Liver (tissue), 9 donors: ENCODE measurements around the gene COL8A2. TPM values are rescaled to one million over a fixed set of nuclear protein-coding genes. Genes with fewer than 3 reads are reported as not detected.

Experiments used
- DNase-seq: peaks from one replicate; pipeline ENCODE4 v3.0.0-alpha.2; 2017; ENCODE audit warnings: low spot score
- H3K27ac ChIP-seq, 2 donors: one replicate each; pipeline ENCODE4 v1.7.0; 2013; ENCODE audit warnings: inconsistent platforms in 2 of 2, low read length in 2 of 2, control low read depth in 1 of 2, low read depth in 1 of 2, mild to moderate bottlenecking in 1 of 2
- H3K27me3 ChIP-seq, 4 donors: one replicate each; pipeline versions ENCODE4 v1.6.1 to v1.7.0; 2013; ENCODE audit warnings: low read length in 3 of 4, inconsistent platforms in 1 of 4, mild to moderate bottlenecking in 1 of 4, moderate library complexity in 1 of 4; ENCODE audit not compliant: control insufficient read depth in 4 of 4, insufficient read depth in 4 of 4
- H3K36me3 ChIP-seq, 4 donors: one replicate each; pipeline versions ENCODE4 v1.6.1 to v1.7.0; 2013; ENCODE audit warnings: low read length in 3 of 4, mild to moderate bottlenecking in 3 of 4, low read depth in 1 of 4, moderate library complexity in 1 of 4; ENCODE audit not compliant: control insufficient read depth in 4 of 4, insufficient read depth in 3 of 4
- H3K4me1 ChIP-seq, 4 donors: one replicate each; pipeline versions ENCODE4 v1.6.1 to v1.7.0; 2013; ENCODE audit warnings: low read length in 3 of 4, mild to moderate bottlenecking in 3 of 4, moderate library complexity in 1 of 4; ENCODE audit not compliant: control insufficient read depth in 4 of 4, insufficient read depth in 4 of 4
- H3K4me3 ChIP-seq, 3 donors: one replicate each; pipeline versions ENCODE4 v1.6.1 to v1.7.0; 2013; ENCODE audit warnings: low read length in 3 of 3, control low read depth in 1 of 3, low read depth in 1 of 3, mild to moderate bottlenecking in 1 of 3
- H3K9ac ChIP-seq, 2 donors: one replicate each; pipeline ENCODE4 v1.7.0; 2013; ENCODE audit warnings: low read length in 2 of 2, mild to moderate bottlenecking in 2 of 2, moderate library complexity in 2 of 2, control low read depth in 1 of 2, low read depth in 1 of 2
- H3K9me3 ChIP-seq, 4 donors: one replicate each; pipeline versions ENCODE4 v1.6.1 to v1.7.0; 2013; ENCODE audit warnings: low read length in 3 of 4; ENCODE audit not compliant: control insufficient read depth in 4 of 4
- EGR1 ChIP-seq, 2 donors: IDR thresholded peaks; 2 replicates each; pipeline ENCODE4 v1.6.1; 2016 to 2018; ENCODE audit warnings: antibody characterized with exemption in 2 of 2, low read depth in 2 of 2
- FOXA1 ChIP-seq: IDR thresholded peaks from 2 replicates; pipeline ENCODE4 v1.6.1; 2016; ENCODE audit warnings: antibody characterized with exemption
- FOXA2 ChIP-seq: IDR thresholded peaks from 2 replicates; pipeline ENCODE4 v1.6.1; 2016; ENCODE audit warnings: antibody characterized with exemption
- GABPA ChIP-seq, 2 donors: IDR thresholded peaks in 1 of 2; conservative IDR thresholded peaks in 1 of 2; 2 replicates each; pipeline ENCODE4 v1.6.1; 2016; ENCODE audit warnings: antibody characterized with exemption in 2 of 2, mild to moderate bottlenecking in 1 of 2, moderate library complexity in 1 of 2
- HNF4A ChIP-seq, 2 donors: conservative IDR thresholded peaks; 2 replicates each; pipeline ENCODE4 v1.6.1; 2016; ENCODE audit warnings: antibody characterized with exemption in 2 of 2, mild to moderate bottlenecking in 2 of 2
- HNF4G ChIP-seq: IDR thresholded peaks from 2 replicates; pipeline ENCODE4 v1.6.1; 2016; ENCODE audit warnings: antibody characterized with exemption
- JUND ChIP-seq, 2 donors: IDR thresholded peaks; 2 replicates each; pipeline ENCODE4 v1.6.1; 2016; ENCODE audit warnings: antibody characterized with exemption in 2 of 2
- NR2F2 ChIP-seq: IDR thresholded peaks from 2 replicates; pipeline ENCODE4 v1.6.1; 2016; ENCODE audit warnings: antibody characterized with exemption
- RAD21 ChIP-seq, 2 donors: IDR thresholded peaks; 2 replicates each; pipeline ENCODE4 v1.6.1; 2016; ENCODE audit warnings: antibody characterized with exemption in 2 of 2, mild to moderate bottlenecking in 2 of 2
- RXRA ChIP-seq, 2 donors: IDR thresholded peaks; 2 replicates each; pipeline ENCODE4 v1.6.1; 2017 to 2018; ENCODE audit warnings: antibody characterized with exemption in 2 of 2, mild to moderate bottlenecking in 1 of 2
- SP1 ChIP-seq: IDR thresholded peaks from 2 replicates; pipeline ENCODE4 v1.6.1; 2018; ENCODE audit warnings: antibody characterized with exemption, mild to moderate bottlenecking
- TAF1 ChIP-seq: conservative IDR thresholded peaks from 2 replicates; pipeline ENCODE4 v1.6.1; 2016; ENCODE audit warnings: antibody characterized with exemption, mild to moderate bottlenecking
- YY1 ChIP-seq: IDR thresholded peaks from 2 replicates; pipeline ENCODE4 v1.6.1; 2016; ENCODE audit warnings: antibody characterized with exemption, mild to moderate bottlenecking
- WGBS: extraction: QIAGEN DNeasy Blood & Tissue Kit; methylation state at CpG from one replicate; pipeline ENCODE4 v1.1.7; 2013; 5-methylcytosine and 5-hydroxymethylcytosine counted together
- polyA plus RNA-seq, 2 donors: library from polyadenylated mRNA; stranded (reverse) in 1 of 2; unstranded in 1 of 2; fragments of 200-250 nt in 1 of 2; fragments of >200 nt in 1 of 2; fragmentation: Nextera tagmentation in 1 of 2; extraction: Ambion mirVana in 1 of 2; gene quantifications; one replicate each; pipeline versions ENCODE4 v1.2.1 to v1.2.3, GENCODE V29; 2013 to 2015
- total RNA-seq, 2 donors: library from RNA; depleted of rRNA; stranded (reverse); fragments of >200 nt; gene quantifications; one replicate each; pipeline ENCODE4 v1.2.3, GENCODE V29; 2014
- TF ChIP-seq, protein P1 (sequence below): IDR thresholded peaks from 2 replicates; pipeline ENCODE4 v1.6.1; 2016; ENCODE audit warnings: antibody characterized with exemption
- TF ChIP-seq, protein P2 (sequence below): IDR thresholded peaks from 2 replicates; pipeline ENCODE4 v1.6.1; 2016; ENCODE audit warnings: antibody characterized with exemption
- TF ChIP-seq, protein P3 (sequence below): IDR thresholded peaks from 2 replicates; pipeline ENCODE4 v1.6.1; 2016; ENCODE audit warnings: antibody characterized with exemption
- TF ChIP-seq, protein P4 (sequence below): fragments of 150-350 bp; IDR thresholded peaks from 2 replicates; pipeline ENCODE4 v1.5.1; 2017; ENCODE audit warnings: improper control_type of control experiment, low read depth, low read length; ENCODE audit not compliant: missing input control
- TF ChIP-seq, protein P5 (sequence below): IDR thresholded peaks from 2 replicates; pipeline ENCODE4 v1.6.1; 2016; ENCODE audit warnings: antibody characterized with exemption, mild to moderate bottlenecking
- donor health status: healthy.
- donor health status: healthy.
- donor health status: healthy.
- donor health status: healthy.
- donor health status: healthy.

Gene COL8A2
- total and polyA plus RNA-seq, 4 donors: 0.04 to 0.47 (median 0.35) TPM

DNA sequence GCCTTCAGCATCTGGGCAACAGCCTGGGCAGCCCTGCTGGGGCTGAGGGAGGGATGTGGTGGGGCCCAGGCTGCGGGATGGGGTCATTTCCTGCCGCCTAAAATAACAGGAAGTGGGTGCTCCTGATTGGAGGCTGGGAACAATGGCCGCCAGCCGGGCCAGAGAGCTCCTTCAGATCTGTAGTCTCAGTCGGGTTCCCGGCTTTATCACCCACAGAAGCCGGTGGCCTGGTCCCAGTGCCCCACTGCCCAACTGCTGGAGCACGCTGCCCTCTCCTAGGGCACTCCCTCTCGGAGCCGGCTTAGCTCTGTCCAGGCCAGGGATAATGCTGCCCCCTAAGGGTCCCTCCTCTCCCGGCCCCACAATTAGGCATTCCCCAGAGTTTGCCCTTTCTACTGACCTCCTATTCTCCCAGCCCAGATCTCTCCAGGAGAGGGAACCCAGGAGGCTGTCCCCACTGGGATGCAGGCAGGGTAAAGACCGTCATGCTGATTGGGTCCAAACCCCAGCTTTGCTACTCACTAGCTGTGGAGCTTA is 36.0 kb upstream of the COL8A2 start:
- DNase-seq: no peak
- no peaks in the 10 kb centered on the region for H3K36me3 ChIP-seq
- H3K27ac ChIP-seq: peak overlapping the region; percentile 42 to 75
- H3K4me1 ChIP-seq: peaks cover 3 to 33% (median 10%) of the 10 kb centered on the region in 4 donors
- H3K9ac ChIP-seq: peak overlapping the region in 1 of 2 donors; percentile 27
- peak overlapping the region in 1 of 3 donors; percentile 21 for H3K4me3 ChIP-seq
- H3K9me3 ChIP-seq: no peaks in the 10 kb centered on the region
- no peak for TF ChIP-seq EGR1 (IDR thresholded peaks at IDR 0.05; ENCODE audit: low read depth in 2 of 2)
- no peak for TF ChIP-seq FOXA1
- TF ChIP-seq, protein P1, sequence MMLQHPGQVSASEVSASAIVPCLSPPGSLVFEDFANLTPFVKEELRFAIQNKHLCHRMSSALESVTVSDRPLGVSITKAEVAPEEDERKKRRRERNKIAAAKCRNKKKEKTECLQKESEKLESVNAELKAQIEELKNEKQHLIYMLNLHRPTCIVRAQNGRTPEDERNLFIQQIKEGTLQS: no peak
- peak; percentile 50 for TF ChIP-seq NR2F2
- no peak for TF ChIP-seq HNF4G
- no peak for TF ChIP-seq TAF1
- no peak for TF ChIP-seq RXRA (IDR thresholded peaks at IDR 0.05)
- TF ChIP-seq SP1: no peak
- TF ChIP-seq HNF4A (conservative IDR thresholded peaks at IDR 0.05): no peak
- TF ChIP-seq JUND (IDR thresholded peaks at IDR 0.05): no peak
- TF ChIP-seq, protein P2, sequence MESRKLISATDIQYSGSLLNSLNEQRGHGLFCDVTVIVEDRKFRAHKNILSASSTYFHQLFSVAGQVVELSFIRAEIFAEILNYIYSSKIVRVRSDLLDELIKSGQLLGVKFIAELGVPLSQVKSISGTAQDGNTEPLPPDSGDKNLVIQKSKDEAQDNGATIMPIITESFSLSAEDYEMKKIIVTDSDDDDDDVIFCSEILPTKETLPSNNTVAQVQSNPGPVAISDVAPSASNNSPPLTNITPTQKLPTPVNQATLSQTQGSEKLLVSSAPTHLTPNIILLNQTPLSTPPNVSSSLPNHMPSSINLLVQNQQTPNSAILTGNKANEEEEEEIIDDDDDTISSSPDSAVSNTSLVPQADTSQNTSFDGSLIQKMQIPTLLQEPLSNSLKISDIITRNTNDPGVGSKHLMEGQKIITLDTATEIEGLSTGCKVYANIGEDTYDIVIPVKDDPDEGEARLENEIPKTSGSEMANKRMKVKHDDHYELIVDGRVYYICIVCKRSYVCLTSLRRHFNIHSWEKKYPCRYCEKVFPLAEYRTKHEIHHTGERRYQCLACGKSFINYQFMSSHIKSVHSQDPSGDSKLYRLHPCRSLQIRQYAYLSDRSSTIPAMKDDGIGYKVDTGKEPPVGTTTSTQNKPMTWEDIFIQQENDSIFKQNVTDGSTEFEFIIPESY: no peak
- TF ChIP-seq, protein P3, sequence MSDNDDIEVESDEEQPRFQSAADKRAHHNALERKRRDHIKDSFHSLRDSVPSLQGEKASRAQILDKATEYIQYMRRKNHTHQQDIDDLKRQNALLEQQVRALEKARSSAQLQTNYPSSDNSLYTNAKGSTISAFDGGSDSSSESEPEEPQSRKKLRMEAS: no peak
- peak in 1 of 2 donors; percentile 60 for TF ChIP-seq GABPA (IDR thresholded peaks at IDR 0.05 in 1 of 2, conservative IDR thresholded peaks at IDR 0.05 in 1 of 2)
- TF ChIP-seq RAD21 (IDR thresholded peaks at IDR 0.05): no peak
- TF ChIP-seq, protein P4, sequence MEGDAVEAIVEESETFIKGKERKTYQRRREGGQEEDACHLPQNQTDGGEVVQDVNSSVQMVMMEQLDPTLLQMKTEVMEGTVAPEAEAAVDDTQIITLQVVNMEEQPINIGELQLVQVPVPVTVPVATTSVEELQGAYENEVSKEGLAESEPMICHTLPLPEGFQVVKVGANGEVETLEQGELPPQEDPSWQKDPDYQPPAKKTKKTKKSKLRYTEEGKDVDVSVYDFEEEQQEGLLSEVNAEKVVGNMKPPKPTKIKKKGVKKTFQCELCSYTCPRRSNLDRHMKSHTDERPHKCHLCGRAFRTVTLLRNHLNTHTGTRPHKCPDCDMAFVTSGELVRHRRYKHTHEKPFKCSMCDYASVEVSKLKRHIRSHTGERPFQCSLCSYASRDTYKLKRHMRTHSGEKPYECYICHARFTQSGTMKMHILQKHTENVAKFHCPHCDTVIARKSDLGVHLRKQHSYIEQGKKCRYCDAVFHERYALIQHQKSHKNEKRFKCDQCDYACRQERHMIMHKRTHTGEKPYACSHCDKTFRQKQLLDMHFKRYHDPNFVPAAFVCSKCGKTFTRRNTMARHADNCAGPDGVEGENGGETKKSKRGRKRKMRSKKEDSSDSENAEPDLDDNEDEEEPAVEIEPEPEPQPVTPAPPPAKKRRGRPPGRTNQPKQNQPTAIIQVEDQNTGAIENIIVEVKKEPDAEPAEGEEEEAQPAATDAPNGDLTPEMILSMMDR: no peak
- peak; percentile 93 for TF ChIP-seq YY1
- TF ChIP-seq, protein P5, sequence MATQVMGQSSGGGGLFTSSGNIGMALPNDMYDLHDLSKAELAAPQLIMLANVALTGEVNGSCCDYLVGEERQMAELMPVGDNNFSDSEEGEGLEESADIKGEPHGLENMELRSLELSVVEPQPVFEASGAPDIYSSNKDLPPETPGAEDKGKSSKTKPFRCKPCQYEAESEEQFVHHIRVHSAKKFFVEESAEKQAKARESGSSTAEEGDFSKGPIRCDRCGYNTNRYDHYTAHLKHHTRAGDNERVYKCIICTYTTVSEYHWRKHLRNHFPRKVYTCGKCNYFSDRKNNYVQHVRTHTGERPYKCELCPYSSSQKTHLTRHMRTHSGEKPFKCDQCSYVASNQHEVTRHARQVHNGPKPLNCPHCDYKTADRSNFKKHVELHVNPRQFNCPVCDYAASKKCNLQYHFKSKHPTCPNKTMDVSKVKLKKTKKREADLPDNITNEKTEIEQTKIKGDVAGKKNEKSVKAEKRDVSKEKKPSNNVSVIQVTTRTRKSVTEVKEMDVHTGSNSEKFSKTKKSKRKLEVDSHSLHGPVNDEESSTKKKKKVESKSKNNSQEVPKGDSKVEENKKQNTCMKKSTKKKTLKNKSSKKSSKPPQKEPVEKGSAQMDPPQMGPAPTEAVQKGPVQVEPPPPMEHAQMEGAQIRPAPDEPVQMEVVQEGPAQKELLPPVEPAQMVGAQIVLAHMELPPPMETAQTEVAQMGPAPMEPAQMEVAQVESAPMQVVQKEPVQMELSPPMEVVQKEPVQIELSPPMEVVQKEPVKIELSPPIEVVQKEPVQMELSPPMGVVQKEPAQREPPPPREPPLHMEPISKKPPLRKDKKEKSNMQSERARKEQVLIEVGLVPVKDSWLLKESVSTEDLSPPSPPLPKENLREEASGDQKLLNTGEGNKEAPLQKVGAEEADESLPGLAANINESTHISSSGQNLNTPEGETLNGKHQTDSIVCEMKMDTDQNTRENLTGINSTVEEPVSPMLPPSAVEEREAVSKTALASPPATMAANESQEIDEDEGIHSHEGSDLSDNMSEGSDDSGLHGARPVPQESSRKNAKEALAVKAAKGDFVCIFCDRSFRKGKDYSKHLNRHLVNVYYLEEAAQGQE: no peak
- no peak for TF ChIP-seq FOXA2
- WGBS: 62% methylated on average over 12 of the region's 12 CpGs
- no peaks in the 10 kb centered on the region for H3K27me3 ChIP-seq
